Mucosa of descending colon (tissue), 3 donors: ENCODE measurements around the gene SDC3. TPM values are rescaled to one million over a fixed set of nuclear protein-coding genes. Genes with fewer than 3 reads are reported as not detected.
"Not testable (repeated sequence)": the region's sequence is repeated elsewhere in the genome, so short reads cannot be mapped to it uniquely, and the experiment has no call there.

Experiments used
- ATAC-seq: fragments of 200-7000 bp; cut with Tn5 transposase; one replicate; pipeline ENCODE4 v1.9.1; 2020; ENCODE audit warnings: mild to moderate bottlenecking, moderate library complexity
- DNase-seq, 3 donors: peaks; one replicate each; pipeline ENCODE4 v3.0.0-alpha.2; 2020
- H3K36me3 ChIP-seq: fragments of 200-600 bp; one replicate; pipeline ENCODE4 v1.8.0; 2021; ENCODE audit warnings: low read depth, mild to moderate bottlenecking
- H3K4me1 ChIP-seq: fragments of 200-600 bp; one replicate; pipeline ENCODE4 v1.8.0; 2021; ENCODE audit warnings: low read depth, mild to moderate bottlenecking
- H3K4me3 ChIP-seq: fragments of 200-600 bp; one replicate; pipeline ENCODE4 v1.8.0; 2021; ENCODE audit warnings: mild to moderate bottlenecking
- H3K9me3 ChIP-seq: fragments of 200-600 bp; one replicate; pipeline ENCODE4 v1.8.0; 2021; ENCODE audit warnings: mild to moderate bottlenecking
- intact Hi-C, 2 donors: fragments of 100-400 bp; cut with DNase I in 1 of 2; cut with micrococcal nuclease in 1 of 2; formaldehyde crosslinking; loops; one replicate each; pipeline versions ENCODE4 v1.11.0 to v1.11.1; 2022; cut with DNase I, micrococcal nuclease
- total RNA-seq, 3 donors: library from RNA; stranded (reverse); fragmentation: NEBNext Ultra II Directional in 2 of 3; extraction: Animal tissue kit (Norgen Biotek cat#: 25700) in 2 of 3; gene quantifications; one replicate each; pipeline versions ENCODE4 v1.2.1 to v1.2.4, GENCODE V29; 2021 to 2023
- TF ChIP-seq, protein P1 (sequence below): fragments of 200-600 bp; IDR thresholded peaks from one replicate; pipeline ENCODE4 v1.8.0; 2022; ENCODE audit warnings: antibody characterized with exemption, mild to moderate bottlenecking
- donor health status: DM: no; HTN: no; CAD: no; lungs with moderate emphysema.
- donor health status: DM: no; HTN: no; CAD: no.
- donor health status: DM: no; HTN: yes; CAD: no.

The SDC3 gene
- total RNA-seq, 3 donors from 2014 or later, result 9.8 to 81.6 (median 17.2) TPM

DNA sequence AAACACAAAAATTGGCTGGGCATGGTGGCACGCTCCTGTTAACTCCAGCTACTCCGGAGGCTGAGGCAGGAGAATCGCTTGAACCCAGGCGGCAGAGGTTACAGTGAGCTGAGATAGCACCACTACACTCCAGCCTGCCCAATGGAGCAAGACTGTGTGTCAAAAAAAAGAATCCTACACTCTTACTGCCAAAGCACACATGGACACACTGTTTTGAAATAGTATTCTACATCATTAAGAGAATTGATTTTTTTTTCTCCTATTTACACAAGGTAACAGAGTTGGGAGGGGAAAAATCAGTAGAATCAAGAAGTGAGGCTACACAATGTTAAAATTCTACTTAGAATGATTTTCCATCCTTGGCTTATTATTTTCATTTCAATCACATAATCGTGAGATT, 42.1 kb upstream of the SDC3 start:
- TF ChIP-seq, protein P1, sequence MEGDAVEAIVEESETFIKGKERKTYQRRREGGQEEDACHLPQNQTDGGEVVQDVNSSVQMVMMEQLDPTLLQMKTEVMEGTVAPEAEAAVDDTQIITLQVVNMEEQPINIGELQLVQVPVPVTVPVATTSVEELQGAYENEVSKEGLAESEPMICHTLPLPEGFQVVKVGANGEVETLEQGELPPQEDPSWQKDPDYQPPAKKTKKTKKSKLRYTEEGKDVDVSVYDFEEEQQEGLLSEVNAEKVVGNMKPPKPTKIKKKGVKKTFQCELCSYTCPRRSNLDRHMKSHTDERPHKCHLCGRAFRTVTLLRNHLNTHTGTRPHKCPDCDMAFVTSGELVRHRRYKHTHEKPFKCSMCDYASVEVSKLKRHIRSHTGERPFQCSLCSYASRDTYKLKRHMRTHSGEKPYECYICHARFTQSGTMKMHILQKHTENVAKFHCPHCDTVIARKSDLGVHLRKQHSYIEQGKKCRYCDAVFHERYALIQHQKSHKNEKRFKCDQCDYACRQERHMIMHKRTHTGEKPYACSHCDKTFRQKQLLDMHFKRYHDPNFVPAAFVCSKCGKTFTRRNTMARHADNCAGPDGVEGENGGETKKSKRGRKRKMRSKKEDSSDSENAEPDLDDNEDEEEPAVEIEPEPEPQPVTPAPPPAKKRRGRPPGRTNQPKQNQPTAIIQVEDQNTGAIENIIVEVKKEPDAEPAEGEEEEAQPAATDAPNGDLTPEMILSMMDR, result no peak
- Histone ChIP-seq H3K36me3 (peaks cover 15% of the 10 kb centered on the region), H3K4me3 (no peak overlapping the region), H3K9me3 (no peaks in the 10 kb centered on the region), H3K4me1 (no peaks in the 10 kb centered on the region)
- intact Hi-C loops, result no loop called here
- DNase-seq (no peak), ATAC-seq (no peak)

GRCh38 chr1:30950053-30950452, 41.5 kb upstream of the SDC3 start:
- Histone ChIP-seq H3K4me1 (no peaks in the 10 kb centered on the region), H3K4me3 (no peak overlapping the region), H3K9me3 (no peaks in the 10 kb centered on the region), H3K36me3 (peaks cover 15% of the 10 kb centered on the region)
- intact Hi-C loops, result no loop called here
- TF ChIP-seq, protein P1, result no peak
- no peak for DNase-seq
- no peak for ATAC-seq

DNA sequence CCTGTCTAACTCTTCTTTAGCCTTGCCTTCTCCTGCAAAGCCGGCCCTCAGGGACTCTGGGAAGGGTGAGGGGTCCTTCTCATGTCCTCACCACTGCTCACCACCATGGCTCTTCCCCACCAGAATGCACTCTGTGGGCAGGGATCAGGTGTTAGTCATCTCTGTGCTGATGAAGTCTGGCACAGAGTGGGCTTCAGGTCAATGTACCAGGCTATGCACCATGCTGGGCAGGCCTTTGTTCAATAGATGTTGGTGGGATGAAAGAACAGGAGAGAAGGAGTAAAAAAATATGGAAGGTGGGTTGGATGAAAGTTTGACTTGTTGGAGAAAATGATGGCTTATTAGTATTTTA, 40.9 kb upstream of the SDC3 start:
- H3K4me1 ChIP-seq, H3K4me3 ChIP-seq, intact Hi-C loops, ATAC-seq, DNase-seq, H3K9me3 ChIP-seq: not testable (repeated sequence)
- H3K36me3 ChIP-seq, result peaks cover 15% of the 10 kb centered on the region

DNA sequence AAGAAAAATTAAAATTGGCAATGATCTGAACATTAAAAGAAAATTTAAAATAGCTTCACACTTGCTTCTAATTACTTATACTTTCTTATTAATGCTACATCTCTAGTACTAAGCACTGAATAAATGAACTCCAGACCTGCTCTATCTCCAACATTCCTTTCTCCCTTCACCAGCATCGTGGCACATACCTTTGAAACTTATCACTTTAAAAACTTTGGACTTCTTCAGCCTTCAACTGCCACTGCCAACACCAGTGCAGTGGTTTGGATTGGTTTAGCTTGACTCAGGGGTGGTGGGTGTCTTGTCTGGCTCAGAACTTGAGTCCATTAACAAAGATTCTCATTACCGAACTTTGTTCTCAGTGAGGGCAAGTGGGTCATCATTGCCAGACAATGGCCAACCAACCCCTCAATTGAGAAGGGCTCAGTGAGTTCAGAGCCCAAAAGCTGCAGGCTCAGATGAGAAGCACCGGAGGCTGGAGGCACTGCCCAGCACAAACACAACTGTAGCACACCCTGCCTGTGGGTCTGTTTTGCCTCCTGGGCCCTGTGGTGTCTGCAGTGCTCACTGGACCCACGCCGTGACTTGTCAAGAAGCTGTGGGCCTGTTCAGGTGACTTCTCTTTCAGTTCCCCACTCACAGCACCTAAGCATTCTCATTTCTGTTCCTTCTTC, 40.4 kb upstream of the SDC3 start:
- DNase-seq, ATAC-seq, H3K4me3 ChIP-seq, intact Hi-C loops, H3K4me1 ChIP-seq, H3K9me3 ChIP-seq: not testable (repeated sequence)
- H3K36me3 ChIP-seq, result peaks cover 14% of the 10 kb centered on the region

- ATAC-seq (no peak), DNase-seq (no peak)
- Histone ChIP-seq H3K9me3 (no peaks in the 10 kb centered on the region), H3K4me3 (no peak overlapping the region), H3K36me3 (peaks cover 7% of the 10 kb centered on the region), H3K4me1 (no peaks in the 10 kb centered on the region)
- intact Hi-C loops, result no loop called here
- TF ChIP-seq, protein P1, result no peak
Measured at GRCh38 chr1:30948278-30948677, 39.7 kb upstream of the SDC3 start.

DNA sequence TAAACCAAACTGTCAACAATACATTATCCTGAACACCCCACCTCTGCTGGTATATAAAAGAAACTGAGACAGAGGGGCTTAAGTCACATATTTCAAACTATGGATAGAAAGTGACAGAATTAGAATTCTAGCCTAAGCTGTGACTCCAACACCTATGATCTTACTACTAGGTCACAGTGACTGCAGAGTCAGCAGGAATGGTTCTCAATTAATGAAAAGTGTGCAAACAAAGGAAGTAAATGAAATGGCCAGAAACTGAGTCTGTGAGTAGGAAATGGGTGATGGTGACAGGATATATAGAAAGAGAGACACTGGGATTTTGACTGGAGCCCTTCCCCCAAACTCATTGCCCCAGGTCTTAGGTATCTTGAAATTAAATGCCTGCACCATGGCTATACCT, 38.7 kb upstream of the SDC3 start:
- TF ChIP-seq, protein P1, result no peak
- intact Hi-C loops, result no loop called here
- H3K9me3 ChIP-seq, result no peaks in the 10 kb centered on the region
- DNase-seq (no peak), ATAC-seq (no peak)
- H3K4me1 ChIP-seq, result no peaks in the 10 kb centered on the region
- peaks cover 6% of the 10 kb centered on the region for H3K36me3 ChIP-seq
- H3K4me3 ChIP-seq, result no peak overlapping the region
